Body of pancreas (tissue), 4 donors: ENCODE results near the gene ANXA8.

Experiments used
- CTCF ChIP-seq, 7 experiments: fragments of 450-650 bp in 4 of 7; fragments of 200-600 bp in 3 of 7; sonication (generic) in 3 of 7; IDR thresholded peaks; one replicate each; pipeline ENCODE4 v1.5.1; 2016 to 2019; ENCODE audit warnings: antibody characterized with exemption in 7 of 7
- POLR2A ChIP-seq, 3 donors: fragments of 450-650 bp; IDR thresholded peaks; one replicate each; pipeline ENCODE4 v1.6.1; 2016; ENCODE audit warnings: antibody characterized with exemption in 3 of 3, mild to moderate bottlenecking in 2 of 3

GRCh38 chr10:47450442-47450841, 33.5 kb downstream of the ANXA8 start:
- no peak for TF ChIP-seq CTCF (IDR thresholded peaks at IDR 0.05)
- no peak for TF ChIP-seq POLR2A (IDR thresholded peaks at IDR 0.05)
